DOHH2 (cell line): ENCODE data around the gene LAMA2.

ENCODE experiments used
- H3F3A ChIP-seq: fragments of 200-600 bp; sonication (generic), shearing (Covaris generic); 2 replicates; pipeline ENCODE4 v1.6.0; 2016; ENCODE audit warnings: antibody characterized with exemption, mild to moderate bottlenecking; ENCODE audit not compliant: control insufficient read depth, insufficient read depth
- H3K27ac ChIP-seq: fragments of 200-600 bp; sonication (generic); 2 replicates; pipeline ENCODE4 v1.5.1; 2014; ENCODE audit warnings: low read depth, mild to moderate bottlenecking, low read length, moderate library complexity
- H3K27me3 ChIP-seq: fragments of 200-600 bp; sonication (generic); 2 replicates; pipeline ENCODE4 v1.6.1; 2014; ENCODE audit warnings: mild to moderate bottlenecking, low read length, mixed read lengths; ENCODE audit not compliant: control insufficient read depth
- H3K36me3 ChIP-seq: fragments of 200-600 bp; sonication (generic); 2 replicates; pipeline ENCODE4 v1.6.1; 2014; ENCODE audit warnings: mild to moderate bottlenecking, low read length, moderate library complexity, mixed read lengths; ENCODE audit not compliant: control insufficient read depth
- H3K4me1 ChIP-seq: fragments of 200-600 bp; sonication (generic); 2 replicates; pipeline ENCODE4 v1.6.1; 2014; ENCODE audit warnings: mild to moderate bottlenecking, low read length, mixed read lengths; ENCODE audit not compliant: control insufficient read depth
- H3K4me2 ChIP-seq: fragments of 200-600 bp; sonication (generic); 2 replicates; pipeline ENCODE4 v1.6.0; 2014; ENCODE audit warnings: mild to moderate bottlenecking, low read length, moderate library complexity
- H3K4me3 ChIP-seq: fragments of 200-600 bp; sonication (generic); 2 replicates; pipeline ENCODE4 v1.5.1; 2014; ENCODE audit warnings: mild to moderate bottlenecking, low read length, mixed read lengths
- H3K79me2 ChIP-seq: fragments of 200-600 bp; sonication (generic); 2 replicates; pipeline ENCODE4 v1.6.1; 2014; ENCODE audit warnings: mild to moderate bottlenecking, low read length, mixed read lengths; ENCODE audit not compliant: control insufficient read depth
- H3K9me2 ChIP-seq: fragments of 200-600 bp; sonication (generic); replicated peaks from 2 replicates; pipeline ENCODE4 v1.6.1; 2014; ENCODE audit warnings: mild to moderate bottlenecking, low read length, mixed read lengths; ENCODE audit not compliant: control insufficient read depth
- H3K9me3 ChIP-seq: fragments of 200-600 bp; sonication (generic); 2 replicates; pipeline ENCODE4 v1.6.1; 2014; ENCODE audit warnings: antibody characterized with exemption, low read length, mixed read lengths; ENCODE audit not compliant: control insufficient read depth, insufficient read depth
- H4K20me1 ChIP-seq: fragments of 200-600 bp; sonication (generic); 2 replicates; pipeline ENCODE4 v1.6.0; 2014; ENCODE audit warnings: low read depth, mild to moderate bottlenecking, antibody characterized with exemption, low read length, moderate library complexity; ENCODE audit not compliant: control insufficient read depth, insufficient read depth
- CTCF ChIP-seq: fragments of 200-600 bp; sonication (generic); IDR thresholded peaks from one replicate; pipeline ENCODE4 v1.5.1; 2014; ENCODE audit warnings: antibody characterized with exemption, mild to moderate bottlenecking, low read depth, low read length; ENCODE audit not compliant: poor library complexity, severe bottlenecking
- EZH2phosphoT487 ChIP-seq: fragments of 200-600 bp; sonication (generic); IDR thresholded peaks from 2 replicates; pipeline ENCODE4 v1.6.1; 2017; ENCODE audit warnings: borderline replicate concordance, mild to moderate bottlenecking, antibody characterized with exemption, low read length, moderate library complexity, mixed read lengths

Gene LAMA2

GRCh38 chr6:129368970-129369369 lies 486.0 kb downstream of the LAMA2 start:
- Histone ChIP-seq H3K27ac (no peak overlapping the region), H3K79me2 (no peaks in the 10 kb centered on the region), H3K4me1 (no peaks in the 10 kb centered on the region), H3F3A (no peaks in the 10 kb centered on the region), H3K27me3 (0 out of 2 replicates have a peak, but pooled peaks cover 3% of the 10 kb centered on the region), H3K9me2 (no peaks in the 10 kb centered on the region), H3K36me3 (no peaks in the 10 kb centered on the region), H3K4me3 (no peak overlapping the region), H4K20me1 (no peaks in the 10 kb centered on the region), H3K9me3 (no peaks in the 10 kb centered on the region), H3K4me2 (no peak overlapping the region)
- TF ChIP-seq EZH2phosphoT487 (no peak), CTCF (no peak)

GRCh38 chr6:129369737-129370136 lies 486.8 kb downstream of the LAMA2 start:
- no peak overlapping the region for H3K4me3 ChIP-seq
- 0 out of 2 replicates have a peak, but pooled peaks cover 3% of the 10 kb centered on the region for H3K27me3 ChIP-seq
- H3K9me3 ChIP-seq: no peaks in the 10 kb centered on the region
- no peaks in the 10 kb centered on the region for H3K4me1 ChIP-seq
- H4K20me1 ChIP-seq: no peaks in the 10 kb centered on the region
- H3K27ac ChIP-seq: no peak overlapping the region
- H3K36me3 ChIP-seq: no peaks in the 10 kb centered on the region
- H3K4me2 ChIP-seq: no peak overlapping the region
- H3F3A ChIP-seq: no peaks in the 10 kb centered on the region
- H3K79me2 ChIP-seq: no peaks in the 10 kb centered on the region
- TF ChIP-seq CTCF (no peak), EZH2phosphoT487 (no peak)
- no peaks in the 10 kb centered on the region for H3K9me2 ChIP-seq

DNA sequence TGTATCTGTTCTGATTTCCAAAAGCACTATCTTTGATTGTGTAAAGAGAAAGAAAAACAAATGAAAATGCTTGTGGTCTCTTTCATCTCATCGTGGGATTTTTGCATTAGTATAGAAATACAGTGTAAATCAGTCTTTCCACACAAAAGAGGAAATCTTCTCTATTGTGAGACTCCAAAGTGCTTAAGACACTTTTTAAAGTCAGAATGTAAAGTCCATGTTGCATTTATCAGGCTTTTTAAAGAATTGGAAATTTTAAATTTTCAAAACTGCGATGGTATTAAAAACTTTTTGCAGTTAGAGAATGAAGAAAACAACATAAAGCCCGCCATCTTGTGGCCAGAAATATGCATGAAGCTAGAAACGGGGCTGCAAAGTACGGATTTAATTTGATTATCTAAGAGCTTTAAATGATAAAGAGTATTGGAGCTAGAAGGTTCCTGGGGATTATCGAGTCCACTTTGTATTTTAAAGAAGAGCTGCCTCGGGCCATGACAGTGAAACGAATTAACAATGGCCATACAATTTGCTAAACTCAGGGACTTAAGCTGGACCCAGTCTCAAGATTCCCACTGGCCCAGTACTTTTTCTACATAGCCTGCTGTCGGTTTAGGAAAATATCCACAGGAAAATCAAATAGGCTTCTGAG lies 487.5 kb downstream of the LAMA2 start:
- no peaks in the 10 kb centered on the region for H3F3A ChIP-seq
- H3K4me2 ChIP-seq: no peak overlapping the region
- 0 out of 2 replicates have a peak, but pooled peaks cover 3% of the 10 kb centered on the region for H3K27me3 ChIP-seq
- no peak overlapping the region for H3K27ac ChIP-seq
- H3K4me3 ChIP-seq: no peak overlapping the region
- no peaks in the 10 kb centered on the region for H3K4me1 ChIP-seq
- H3K36me3 ChIP-seq: no peaks in the 10 kb centered on the region
- no peaks in the 10 kb centered on the region for H3K9me2 ChIP-seq
- H4K20me1 ChIP-seq: no peaks in the 10 kb centered on the region
- H3K79me2 ChIP-seq: no peaks in the 10 kb centered on the region
- TF ChIP-seq CTCF (peak; percentile 77), EZH2phosphoT487 (no peak)
- no peaks in the 10 kb centered on the region for H3K9me3 ChIP-seq
